HG03175 (cell line): ENCODE data around the gene TTC17.

Experiments
- ATAC-seq: cut with Tn5 transposase; IDR thresholded peaks from one replicate; pipeline ENCODE4 v1.9.1; 2021; ENCODE audit warnings: mild to moderate bottlenecking, moderate library complexity; ENCODE audit not compliant: unreplicated experiment

Gene TTC17

GRCh38 chr11:43532041-43532440, 173.3 kb downstream of the TTC17 start:
- ATAC-seq: no peak

DNA sequence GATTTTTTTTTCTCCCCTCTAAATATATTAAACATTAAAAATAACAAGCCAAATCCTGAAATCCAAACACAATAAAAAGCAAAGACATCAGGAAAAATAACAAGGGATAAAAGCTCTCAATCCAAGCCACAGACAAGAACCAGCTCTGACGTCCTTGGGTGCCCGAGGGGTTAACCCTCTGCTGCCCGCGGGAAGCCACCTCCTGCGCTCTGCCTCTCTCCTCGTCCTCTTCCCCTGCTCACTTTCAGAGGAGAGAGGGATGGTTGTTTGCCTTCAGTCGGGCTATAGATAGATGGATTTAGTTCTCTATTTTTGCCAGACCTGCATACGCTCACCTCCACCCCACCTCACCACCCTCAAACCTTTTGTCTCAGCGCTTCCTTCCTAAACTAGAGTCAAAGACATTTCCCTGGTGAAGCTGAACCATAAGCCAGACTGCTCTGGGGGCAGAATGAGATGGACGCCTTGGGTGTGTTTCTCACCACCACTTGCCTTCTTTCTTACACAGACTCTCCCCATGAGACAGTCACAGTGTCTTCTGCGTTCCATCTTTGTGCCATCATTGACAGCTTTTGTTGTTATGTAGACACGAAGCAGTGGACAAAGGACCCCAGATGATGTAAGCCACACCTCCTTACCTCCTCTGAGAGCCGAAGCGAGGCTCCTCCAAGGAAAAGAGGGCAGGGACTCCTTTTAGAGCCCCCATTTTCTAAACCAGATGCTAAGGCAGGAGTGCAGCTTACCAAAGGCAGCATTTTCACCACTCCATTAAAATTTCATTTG, 179.3 kb downstream of the TTC17 start:
- no peak for ATAC-seq

- ATAC-seq: no peak
These were observed 183.3 kb downstream of the TTC17 start for GRCh38 chr11:43541993-43542392.

GRCh38 chr11:43542750-43543712, 184.3 kb downstream of the TTC17 start:
- ATAC-seq: no peak
